GM10248 (cell line): ENCODE data around the gene VAPA.

ENCODE experiments used
- CTCF ChIA-PET: fragments of 300-600 bp; sonication (Branson Sonifier 250); formaldehyde crosslinking; extraction: SDS; loops from one replicate; lab custom pipeline; 2021; ENCODE audit warnings: antibody characterized with exemption; lab: Yijun Ruan, JAX
- POLR2A ChIA-PET: fragments of 350-650 bp; sonication (Branson Sonifier 250); formaldehyde crosslinking; extraction: SDS; loops from one replicate; lab custom pipeline; 2020; ENCODE audit warnings: antibody characterized with exemption; lab: Yijun Ruan, JAX
- DNase-seq: peaks from one replicate; pipeline ENCODE4 v3.0.0; 2012; ENCODE audit errors: extremely low spot score
- CTCF ChIP-seq: IDR thresholded peaks from 2 replicates; pipeline ENCODE4 v1.5.1; 2012; ENCODE audit warnings: mild to moderate bottlenecking, low read depth; ENCODE audit errors: extremely low read depth, missing control alignments, control extremely low read depth

The VAPA gene

GRCh38 chr18:9902832-9903231, 11.0 kb upstream of the VAPA start:
- ChIA-PET POLR2A (no interaction called here), CTCF (no interaction called here)
- no peak for DNase-seq
- no peak for TF ChIP-seq CTCF

GRCh38 chr18:9905401-9905922, 8.4 kb upstream of the VAPA start:
- DNase-seq = no peak
- TF ChIP-seq CTCF = no peak
- ChIA-PET CTCF (no interaction called here), POLR2A (no interaction called here)

GRCh38 chr18:9906481-9906880, 7.3 kb upstream of the VAPA start:
- ChIA-PET CTCF (no interaction called here), POLR2A (no interaction called here)
- TF ChIP-seq CTCF = no peak
- DNase-seq = no peak

GRCh38 chr18:9907867-9908266, 5.9 kb upstream of the VAPA start:
- no peak for DNase-seq
- TF ChIP-seq CTCF = no peak
- ChIA-PET CTCF (interaction anchor here (1.0 kb wide), 1 partner anchor 14 kb away, joined by 3 read pairs; no protein-coding TSS in a partner anchor), POLR2A (no interaction called here)

- no peak for DNase-seq
- ChIA-PET POLR2A (no interaction called here), CTCF (no interaction called here)
- no peak for TF ChIP-seq CTCF
Observed at GRCh38 chr18:9910071-9910470, 3.7 kb upstream of the VAPA start.

- no peak for TF ChIP-seq CTCF
- CTCF ChIA-PET = no interaction called here
- POLR2A ChIA-PET = no interaction called here
- DNase-seq = no peak
Observed at GRCh38 chr18:9910661-9911060, 3.2 kb upstream of the VAPA start.
